Measurements from ENCODE around the gene BCL7B.
"Not testable (repeated sequence)": the region's sequence is repeated elsewhere in the genome, so short reads cannot be mapped to it uniquely, and the experiment has no call there.

The BCL7B gene

DNA sequence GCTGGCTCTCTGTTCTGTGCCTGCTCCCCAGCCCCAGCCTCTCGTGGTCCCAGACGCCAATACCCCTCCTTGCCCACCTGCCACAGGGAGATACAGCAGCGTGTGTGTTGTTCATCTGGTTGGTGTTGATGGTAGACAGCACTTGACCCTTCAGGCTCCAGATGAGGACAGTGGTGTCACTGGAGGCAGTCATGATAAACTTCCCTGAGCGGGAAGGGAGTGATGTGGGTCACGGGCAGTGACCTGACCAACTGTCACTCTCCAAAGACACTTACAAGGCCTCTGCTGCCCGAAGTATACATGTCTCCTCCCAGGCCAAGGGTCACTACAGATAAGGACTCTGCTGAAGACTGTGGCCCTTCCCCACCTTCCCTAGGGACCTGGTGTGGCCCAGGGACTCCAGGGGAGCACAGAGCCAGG lies 15.3 kb upstream of the BCL7B start:
- DNase-seq (ENCODE audit: low read depth) = no peak

DNA sequence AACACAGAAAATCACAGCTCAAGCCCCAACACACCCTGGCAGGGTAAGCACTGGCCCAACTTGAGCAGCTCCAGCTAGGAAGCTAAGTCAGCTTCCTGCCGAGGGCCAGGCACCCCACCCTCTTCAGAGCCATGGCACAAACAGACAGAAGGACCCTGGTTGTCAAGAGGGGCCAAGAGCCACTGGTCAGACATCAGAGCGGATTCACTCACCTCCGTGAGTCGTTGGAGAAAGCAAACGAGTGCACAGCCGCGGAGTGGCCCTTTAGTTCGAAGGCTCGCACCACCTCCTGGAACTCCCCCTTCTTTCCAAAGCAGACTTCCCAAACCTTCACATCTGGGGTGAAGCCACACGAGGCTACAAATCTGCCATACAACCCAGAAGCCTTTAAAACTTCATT lies 13.5 kb upstream of the BCL7B start:
- no peak for DNase-seq (ENCODE audit: low read depth)

DNA sequence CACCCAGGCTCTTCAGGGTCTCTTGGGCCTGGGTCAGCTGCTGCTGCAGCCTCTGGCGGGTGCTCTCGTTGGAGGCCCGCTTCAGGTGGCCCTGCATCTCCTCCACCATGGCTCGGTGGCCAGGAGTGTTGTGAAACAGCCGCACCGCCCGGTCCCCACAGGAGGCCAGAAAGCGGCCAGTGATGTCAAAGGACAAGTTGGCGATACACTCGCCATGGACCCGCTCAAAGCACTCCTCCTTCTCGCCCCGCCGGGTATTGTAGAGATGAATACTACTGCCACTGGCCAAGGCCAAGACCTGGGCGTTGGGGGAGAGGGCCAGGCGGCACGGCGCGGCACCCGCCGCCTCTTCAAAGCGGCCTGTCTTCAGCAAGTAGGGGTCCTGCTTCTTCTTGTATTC lies 13.0 kb upstream of the BCL7B start:
- DNase-seq (ENCODE audit: low read depth) = no peak

DNA sequence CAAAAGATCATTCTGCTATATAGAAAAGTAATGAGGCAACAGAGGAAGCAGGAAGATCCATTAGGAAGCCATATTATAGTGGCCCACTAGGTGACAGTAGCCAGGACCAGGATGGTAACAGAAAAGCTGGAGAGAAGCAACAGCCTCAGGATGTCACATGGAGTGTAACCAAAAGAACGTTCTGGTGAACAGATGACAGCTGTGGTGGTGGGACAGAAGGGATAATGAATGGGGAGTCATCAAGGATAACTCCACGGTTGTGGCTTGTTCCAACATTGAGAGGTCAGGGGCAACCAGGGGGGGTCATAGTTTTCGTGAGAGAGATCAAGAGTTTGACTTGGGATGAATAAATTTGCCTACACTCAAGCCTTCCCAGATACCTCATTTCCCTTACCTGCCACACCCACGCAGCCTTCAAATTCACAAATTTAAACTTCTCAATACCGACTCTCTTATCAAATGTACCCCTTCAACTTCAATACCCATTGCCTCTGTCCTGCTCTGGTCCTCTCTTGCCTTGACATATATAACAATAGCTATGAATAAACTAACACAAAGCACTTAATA lies 11.6 kb upstream of the BCL7B start:
- DNase-seq (ENCODE audit: low read depth) = no peak

DNA sequence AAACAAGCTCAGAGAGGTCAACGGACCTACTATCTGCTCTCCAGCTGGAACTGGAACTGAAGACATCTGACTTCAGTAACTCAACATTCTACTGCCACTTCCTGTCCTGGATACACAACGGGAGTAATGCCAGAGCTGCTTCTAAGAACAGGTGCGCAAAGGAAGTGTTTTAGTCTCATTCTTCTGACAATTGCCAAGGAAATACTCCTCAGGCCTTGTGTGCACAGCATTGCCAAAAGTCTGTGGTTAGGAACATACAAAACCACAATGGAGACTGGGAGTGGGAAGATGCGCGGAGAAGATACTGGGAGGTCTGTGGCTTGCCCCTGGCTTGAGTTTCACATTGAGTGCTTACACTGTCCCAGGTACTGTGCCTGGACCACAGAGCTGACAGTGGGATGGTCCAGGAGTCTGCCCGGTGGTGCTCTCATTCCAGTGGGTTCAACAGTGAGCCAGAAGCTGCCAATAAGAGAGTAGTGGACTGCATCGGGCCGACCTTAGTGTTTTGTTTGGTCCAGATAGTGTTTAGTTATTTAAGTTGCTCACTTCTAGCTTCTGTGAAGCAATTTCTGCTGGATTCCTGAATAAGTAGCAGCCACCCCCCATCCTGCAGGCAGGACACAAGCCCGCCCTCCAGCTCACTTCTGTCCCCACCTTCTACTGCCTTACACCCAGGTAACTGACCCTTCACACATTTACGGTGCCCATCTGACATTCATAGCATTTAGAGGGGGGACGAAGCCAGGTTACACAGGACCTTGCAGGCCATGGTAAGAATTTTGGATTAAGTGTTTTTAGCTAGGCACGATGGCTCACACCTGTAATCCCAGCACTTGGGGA lies 10.6 kb upstream of the BCL7B start:
- no peak for DNase-seq (ENCODE audit: low read depth)

DNA sequence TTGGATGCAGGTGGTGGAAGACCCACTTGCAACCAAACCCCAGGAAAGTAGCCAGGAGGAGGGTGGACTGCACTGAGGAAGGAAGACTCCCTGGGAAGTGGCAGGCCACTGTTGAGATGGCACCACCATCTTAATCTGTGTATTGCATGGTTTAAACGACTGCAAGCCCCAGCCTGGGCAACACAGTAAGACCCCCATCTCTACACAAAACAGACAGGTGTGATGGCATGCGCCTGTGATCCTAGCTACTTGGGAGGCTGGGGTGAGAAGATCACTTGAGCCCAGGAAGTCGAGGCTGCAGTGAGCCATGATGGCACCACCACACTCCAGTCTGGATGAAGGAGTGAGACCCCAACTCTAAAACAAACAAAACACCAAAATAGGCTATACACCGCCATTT lies 9.7 kb upstream of the BCL7B start:
- no peak for DNase-seq (ENCODE audit: low read depth)

DNA sequence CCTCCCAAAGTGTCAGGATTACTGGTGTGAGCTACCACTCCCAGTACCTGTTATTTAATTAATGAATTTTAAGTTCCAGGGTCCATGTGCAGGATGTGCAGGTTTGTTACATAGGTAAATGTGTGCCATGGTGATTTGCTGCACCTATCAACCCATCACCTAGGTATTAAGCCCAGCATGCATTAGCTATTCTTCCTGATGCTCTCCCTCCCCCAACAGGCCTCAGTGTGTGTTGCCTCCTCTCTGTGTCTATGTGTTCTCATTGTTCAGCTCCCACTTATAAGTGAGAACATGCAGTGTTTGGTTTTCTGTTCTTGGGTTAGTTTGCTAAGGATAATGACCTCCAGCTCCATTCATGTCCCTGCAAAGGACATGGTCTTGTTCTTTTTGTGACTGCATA lies 8.9 kb upstream of the BCL7B start:
- DNase-seq (ENCODE audit: low read depth) = not testable (repeated sequence)

DNA sequence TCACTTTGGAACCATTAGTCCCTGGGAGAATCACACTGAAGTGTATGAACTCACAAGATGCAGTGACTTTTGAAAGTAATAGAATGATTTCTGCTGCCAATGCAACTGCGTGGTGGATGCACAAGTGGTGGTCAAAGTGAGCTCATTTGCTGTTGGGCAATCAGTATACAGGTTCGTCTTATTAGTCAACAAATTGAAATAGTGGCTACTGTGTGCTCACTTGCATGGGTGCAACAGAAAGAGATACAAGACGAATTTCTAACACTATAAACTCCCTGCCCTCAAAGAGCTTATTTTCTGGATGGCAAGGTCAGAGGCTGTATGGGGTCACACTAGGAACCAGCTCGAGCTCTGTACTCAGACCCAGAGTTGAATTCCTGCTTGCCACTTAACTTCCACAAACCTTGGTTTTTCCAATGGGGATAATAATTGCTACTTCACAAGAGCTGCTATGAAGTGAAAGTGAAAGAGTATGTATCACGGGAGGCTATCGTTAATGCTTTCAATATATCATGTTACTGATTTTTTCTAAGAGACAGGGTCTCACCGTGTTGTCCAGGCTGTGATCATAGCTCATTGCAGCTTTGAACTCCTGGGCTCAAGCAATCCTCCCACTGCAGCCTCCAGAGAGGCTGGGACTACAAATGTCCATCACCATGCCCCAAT lies 8.3 kb upstream of the BCL7B start:
- DNase-seq (ENCODE audit: low read depth) = no peak

DNA sequence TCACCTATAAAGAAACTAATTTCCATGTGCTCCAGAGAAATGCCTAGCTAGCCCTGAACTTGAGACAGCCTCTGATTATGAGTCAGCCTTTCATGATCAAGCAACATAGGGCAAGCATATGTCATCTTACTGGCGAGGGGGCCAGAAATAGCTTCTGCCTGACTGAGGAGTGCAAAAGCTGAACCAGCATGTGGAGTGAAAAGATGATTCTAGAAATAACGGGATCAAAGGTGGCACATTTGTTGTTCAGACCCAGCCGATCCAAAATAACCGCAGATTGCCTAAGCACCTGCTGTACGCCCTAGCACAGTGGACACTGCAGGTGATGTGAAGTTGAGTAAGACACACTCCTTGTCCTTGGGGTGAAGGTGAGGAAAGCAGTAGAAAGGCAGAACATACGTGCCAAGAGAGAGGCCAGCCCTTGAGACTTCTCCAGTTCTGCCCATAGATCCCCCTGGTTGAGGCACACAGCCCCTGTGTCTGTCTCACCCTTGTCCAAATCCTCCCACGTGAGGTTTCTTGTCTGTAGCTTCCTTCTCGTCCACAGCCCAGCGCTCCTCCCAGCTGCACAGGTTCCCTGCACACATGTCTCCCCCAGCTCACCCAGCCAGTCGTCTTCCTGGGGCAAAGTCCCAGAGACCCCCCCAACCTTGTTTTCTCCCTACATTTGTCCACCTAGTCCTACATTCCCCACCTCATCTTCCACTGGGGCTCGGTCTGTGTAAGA lies 2.8 kb upstream of the BCL7B start:
- no peak for DNase-seq (ENCODE audit: low read depth)

DNA sequence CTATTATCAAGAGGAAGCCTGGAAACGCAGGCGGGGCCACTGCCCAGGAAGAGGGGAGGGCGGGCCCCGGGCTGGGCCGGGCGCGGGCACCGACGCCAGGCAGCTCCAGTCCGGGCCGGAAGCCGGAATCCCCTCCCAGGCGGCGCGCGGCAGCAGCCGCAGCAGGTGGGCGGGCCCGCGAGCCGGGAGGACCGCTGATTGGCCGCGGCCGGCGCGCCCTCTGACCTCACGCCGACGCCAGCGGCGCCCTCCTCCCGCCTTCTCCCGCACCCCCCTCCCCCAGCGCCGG lies 438 bp downstream of the BCL7B start:
- peak; percentile 77 for DNase-seq (ENCODE audit: low read depth)

DNA sequence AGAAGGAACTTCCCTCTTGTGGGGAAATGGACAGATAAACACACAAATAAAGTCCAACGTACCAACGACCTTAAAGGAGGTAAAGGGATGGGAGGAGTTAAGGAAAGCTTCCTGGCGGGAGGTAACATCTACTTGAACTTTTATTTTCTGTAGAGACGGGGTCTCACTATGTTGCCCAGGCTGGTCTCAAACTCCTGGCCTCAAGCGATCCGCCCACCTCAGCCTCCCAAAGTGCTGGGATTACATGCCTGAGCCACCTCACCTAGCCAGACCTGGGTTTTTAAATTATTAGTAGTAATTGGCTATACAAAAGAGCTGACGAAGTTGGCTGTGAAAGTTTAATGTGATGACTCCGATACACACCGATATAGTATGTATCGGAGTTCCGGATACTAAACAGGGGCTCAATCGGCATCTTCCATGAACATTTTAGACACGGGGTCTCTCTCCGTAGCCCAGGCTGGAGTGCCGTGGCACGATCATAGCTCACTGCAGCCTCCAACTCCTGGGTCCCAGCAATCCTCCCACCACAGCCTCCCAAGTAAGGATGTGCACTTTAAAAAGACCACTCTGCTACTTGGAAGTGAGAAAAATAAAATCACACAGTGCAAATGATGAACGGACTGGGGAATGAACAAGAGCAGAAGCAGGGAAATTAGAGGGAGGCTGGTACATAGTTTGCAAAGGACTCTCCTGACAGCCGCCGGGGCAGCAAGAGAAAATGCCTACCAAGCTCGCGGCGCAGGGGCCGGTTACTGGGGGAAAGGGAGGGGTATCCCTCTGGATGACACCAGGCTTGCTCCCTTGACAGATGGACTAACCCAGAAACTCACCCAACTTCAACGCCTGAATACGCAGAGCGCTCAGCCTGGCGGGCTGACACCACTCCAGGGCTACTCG lies 1.0 kb downstream of the BCL7B start:
- no peak for DNase-seq (ENCODE audit: low read depth)

DNA sequence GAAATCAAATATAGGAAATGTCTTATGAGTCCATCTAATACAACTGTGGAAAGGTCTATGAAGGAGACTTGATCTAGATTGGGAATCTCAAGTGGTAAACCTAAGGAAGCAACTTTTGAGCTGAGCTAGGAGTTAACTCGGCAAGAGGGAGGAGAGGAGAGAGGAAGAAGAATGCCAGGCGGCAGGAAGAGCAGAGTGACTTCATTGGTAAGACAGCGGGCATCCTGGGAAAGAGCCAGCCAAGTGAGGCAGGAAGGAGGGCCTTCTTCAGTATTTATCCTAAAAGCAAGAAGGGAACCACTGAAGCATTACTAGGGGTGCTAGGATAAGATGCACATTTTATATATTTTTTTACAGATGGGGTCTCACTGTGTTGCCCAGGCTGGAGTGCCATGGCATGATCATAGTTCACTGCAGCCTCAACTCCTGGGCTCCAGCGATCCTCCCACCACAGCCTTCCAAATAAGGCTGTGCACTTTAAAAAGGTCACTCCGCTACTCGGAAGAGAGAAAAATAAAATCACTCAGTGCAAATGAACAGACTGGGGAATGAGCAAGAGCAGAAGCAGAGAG lies 2.0 kb downstream of the BCL7B start:
- DNase-seq (ENCODE audit: low read depth) = no peak

DNA sequence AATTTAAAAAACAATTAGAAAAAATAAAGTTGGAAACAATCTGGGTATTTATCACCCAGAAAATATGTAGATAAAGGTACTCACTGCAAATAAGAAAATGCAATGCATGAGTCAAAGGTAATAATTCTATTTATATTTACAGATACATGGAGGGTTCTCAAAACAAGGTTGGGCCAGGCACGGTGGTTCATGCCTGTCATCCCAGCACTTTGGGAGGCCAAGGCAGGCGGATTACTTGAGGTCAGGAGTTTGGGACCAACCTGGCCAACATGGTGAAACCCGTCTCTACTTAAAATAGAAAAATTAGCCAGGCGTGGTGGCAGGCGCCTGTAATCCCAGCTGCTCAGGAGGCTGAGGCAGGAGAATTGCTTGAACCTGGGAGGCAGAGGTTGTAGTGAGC lies 7.4 kb downstream of the BCL7B start:
- not testable (repeated sequence) for DNase-seq (ENCODE audit: low read depth)

DNA sequence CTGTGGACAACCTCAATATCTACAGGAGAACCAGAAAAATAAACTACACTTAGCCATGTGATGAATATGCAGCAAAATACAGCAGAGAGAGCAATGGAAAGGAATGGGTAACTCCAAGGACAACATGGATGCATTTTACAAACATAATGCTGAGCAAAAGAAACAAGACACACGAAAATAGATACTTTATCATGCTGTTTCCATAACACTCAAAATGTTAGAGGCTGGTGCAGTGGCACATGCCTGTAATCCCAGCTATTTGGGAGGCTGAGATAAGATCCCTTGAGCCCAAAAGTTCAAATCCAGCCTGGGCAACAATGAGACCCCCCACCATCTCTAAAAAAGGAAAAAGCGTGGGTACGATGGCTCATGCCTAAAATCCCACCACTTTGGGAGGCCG lies 8.3 kb downstream of the BCL7B start:
- DNase-seq (ENCODE audit: low read depth) = no peak

DNA sequence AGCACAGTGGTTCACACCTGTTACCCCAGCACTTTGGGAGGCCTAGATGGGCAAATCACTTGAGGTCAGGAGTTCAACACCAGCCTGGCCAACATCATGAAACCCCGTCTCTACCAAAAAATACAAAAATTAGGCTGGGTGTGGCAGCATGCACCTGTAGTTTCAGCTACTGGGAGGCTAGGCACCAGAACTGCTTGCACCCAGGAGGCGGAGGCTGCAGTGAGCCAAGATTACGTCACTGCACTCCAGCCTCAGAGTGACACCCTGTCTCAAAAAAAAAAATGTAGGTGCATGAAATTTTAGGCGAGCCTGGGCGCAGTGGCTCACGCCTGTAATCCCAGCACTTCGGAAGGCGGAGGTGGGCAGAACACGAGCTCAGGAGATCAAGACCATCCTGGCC lies 9.6 kb downstream of the BCL7B start:
- DNase-seq (ENCODE audit: low read depth) = no peak

DNA sequence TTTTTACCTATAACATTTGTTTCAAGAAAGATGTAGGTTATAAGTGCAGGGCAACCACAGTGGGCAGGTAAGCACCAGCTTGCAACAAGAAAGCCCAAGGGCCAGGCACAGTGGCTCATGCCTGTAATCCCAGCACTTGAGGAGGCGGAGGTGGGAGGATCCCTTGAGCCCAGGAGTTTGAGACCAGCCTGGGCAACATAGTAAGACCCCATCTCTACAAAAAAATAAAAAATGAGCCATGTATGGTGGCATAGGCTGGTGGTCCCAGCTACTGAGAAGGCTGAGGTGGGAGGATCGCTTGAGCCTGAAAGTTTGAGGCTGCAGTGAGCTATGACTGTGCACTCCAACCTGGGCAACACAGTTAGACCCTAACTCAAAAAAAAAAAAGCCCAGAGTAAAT lies 12.8 kb downstream of the BCL7B start:
- no peak for DNase-seq (ENCODE audit: low read depth)

DNA sequence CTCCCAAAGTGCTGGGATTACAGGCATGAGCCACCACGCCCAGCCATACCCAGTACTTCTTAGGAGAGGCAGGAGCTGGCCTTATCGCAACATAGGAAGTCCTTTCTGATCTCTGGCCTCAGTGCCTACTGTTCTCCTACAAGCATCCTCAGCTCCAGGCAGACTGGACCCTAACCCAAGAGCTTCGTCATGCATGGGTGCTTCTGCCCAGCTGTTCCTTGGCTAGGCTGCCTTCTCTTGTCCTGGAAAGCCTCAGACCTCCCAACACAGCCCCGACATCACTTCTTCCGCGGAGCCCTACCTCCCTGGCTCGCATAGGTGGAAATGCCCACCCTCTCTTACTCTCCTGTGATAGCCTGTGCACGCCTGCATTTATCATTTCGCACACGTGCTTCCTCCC lies 15.8 kb downstream of the BCL7B start:
- no peak for DNase-seq (ENCODE audit: low read depth)

DNA sequence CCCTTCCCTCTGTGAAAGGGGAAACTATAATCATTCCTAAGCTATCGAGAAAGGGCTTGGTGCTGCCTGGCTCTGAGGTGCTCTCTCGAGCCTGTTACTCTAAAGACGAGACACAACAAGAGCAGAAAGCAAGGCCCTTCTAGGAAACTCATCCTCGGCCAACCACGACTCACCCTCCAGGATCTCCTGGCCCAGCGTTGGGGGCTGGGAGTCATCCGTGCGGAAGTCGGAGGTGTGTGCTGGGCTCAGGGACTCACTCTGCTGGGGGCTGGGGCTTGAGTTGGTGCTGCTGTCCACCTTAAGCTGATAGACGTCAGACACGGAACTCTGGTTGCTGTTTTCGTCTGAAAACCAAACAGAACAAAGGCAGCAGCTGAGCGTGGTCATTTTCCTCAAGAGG lies 17.8 kb downstream of the BCL7B start:
- DNase-seq (ENCODE audit: low read depth) = no peak

DNA sequence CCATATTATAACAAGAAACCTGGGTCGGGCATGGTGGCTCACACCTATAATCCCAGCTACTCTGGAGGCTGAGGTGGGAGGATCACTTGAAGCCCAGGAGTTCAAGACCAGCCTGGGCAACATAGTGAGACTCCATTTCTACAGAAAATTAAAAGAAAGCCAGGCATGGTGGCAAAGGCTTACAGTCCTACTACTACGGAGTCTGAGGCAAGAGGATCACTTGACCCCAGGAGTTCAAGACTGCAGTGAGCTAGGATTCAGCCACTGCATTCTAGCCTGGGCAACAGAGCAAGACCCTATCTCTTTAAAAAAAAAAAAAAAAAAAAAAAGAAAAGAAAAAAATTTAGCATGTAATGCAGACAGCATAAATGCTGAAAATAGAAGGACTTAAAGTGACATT lies 19.0 kb downstream of the BCL7B start:
- DNase-seq (ENCODE audit: low read depth) = not testable (repeated sequence)

DNA sequence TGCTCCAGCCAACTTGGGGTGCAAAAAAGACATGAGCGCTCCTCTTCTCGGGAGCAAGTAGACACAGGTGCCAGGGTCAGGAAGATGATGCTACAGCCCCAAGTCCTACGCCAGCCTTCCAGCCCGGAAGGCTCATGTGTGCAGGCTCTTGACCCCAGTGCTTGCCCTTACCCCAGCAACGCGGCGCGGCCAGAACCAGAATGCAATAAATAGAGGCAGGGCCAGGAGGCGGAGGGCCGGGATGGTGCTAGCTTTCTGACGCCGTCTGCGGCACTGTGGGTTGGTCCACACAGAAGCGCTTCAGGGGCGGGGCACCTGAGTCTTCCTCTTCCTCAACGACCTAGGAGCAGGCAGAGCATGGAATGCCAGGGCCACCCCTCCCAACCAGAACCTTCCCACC lies 20.4 kb downstream of the BCL7B start:
- DNase-seq (ENCODE audit: low read depth) = no peak

DNA sequence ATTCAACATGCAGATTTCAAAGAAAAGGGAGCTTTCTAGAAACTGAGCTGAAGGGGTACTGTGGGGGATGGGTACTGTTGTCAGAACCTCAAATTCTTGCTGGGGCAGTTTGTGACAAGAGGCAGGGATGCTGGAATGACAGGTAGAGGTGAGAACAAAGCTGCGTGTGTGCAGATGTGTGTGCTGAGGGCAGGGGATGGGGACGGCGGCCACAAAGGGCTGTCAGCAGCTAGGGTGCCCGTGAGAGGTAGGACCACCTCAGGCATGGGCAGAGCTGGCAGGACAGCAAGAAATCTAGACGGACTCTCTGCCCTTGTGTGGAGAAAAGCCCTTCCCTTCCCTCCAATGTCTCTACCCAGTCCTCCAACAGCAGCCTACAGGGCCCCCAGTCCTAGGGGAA lies 21.0 kb downstream of the BCL7B start:
- no peak for DNase-seq (ENCODE audit: low read depth)

DNA sequence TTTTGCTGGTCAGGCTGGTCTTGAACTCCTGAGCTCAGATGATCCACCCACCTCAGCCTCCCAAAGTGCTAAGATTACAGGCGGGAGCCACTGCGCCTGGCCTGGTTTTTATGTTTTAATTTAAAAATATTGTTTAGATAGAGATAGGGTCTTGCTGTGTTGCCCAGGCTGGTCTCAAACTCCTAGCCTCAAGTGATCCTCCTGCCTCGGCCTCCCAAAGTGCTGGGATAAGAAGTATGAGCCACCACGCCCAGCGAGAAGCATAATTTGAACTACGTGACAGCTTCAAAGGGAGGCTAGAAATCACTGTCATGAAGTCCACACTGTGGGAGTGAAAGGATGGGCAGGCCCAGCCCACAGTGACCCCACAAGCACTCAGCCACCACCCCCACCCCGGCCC lies 21.6 kb downstream of the BCL7B start:
- not testable (repeated sequence) for DNase-seq (ENCODE audit: low read depth)

Data from stimulated activated CD8-positive, alpha-beta memory T cell treated with anti-CD3 and anti-CD28 coated beads, Interleukin-15, amount 100 ng/mL, for 24 hours (primary cell).